ENCODE data around the gene GABARAP. TPM values are rescaled to one million over a fixed set of nuclear protein-coding genes. Genes with fewer than 3 reads are reported as not detected.

GABARAP gene
- total and polyA plus RNA-seq, 7 experiments from 2014 or later = 214 to 950 (median 296) TPM

GRCh38 chr17:7280519-7281073 is 38.3 kb upstream of the GABARAP start:
- intact Hi-C loops (cut with micrococcal nuclease) = loop anchor here (1.0 to 5.0 kb wide), 16 partner anchors 16 to 408 kb away; partner anchors contain the start of genes ACAP1 (in 1 of the 2), EIF5A (in 1 of the 2), ELP5 (in 1 of the 2) and KCTD11 (in 1 of the 2)
- peak overlapping the region in 6 of 9 donors; percentile 6 to 88 (median 45) for H3K27ac Mint-ChIP-seq

GRCh38 chr17:7279448-7279847 is 37.2 kb upstream of the GABARAP start:
- Histone ChIP-seq H3K27me3 (ENCODE audit: control insufficient read depth in 2 of 2, insufficient read depth in 2 of 2, low read length in 2 of 2) (no peaks in the 10 kb centered on the region), H3K4me3 (ENCODE audit: low read length) (no peak overlapping the region), H3K9me3 (ENCODE audit: control insufficient read depth in 2 of 3, low read length in 3 of 3) (no peaks in the 10 kb centered on the region), H3K4me1 (ENCODE audit: control insufficient read depth in 2 of 2, insufficient read depth in 2 of 2, low read length in 2 of 2) (peaks cover 11 to 23% of the 10 kb centered on the region in 2 donors), H3K36me3 (ENCODE audit: control insufficient read depth in 2 of 3, insufficient read depth in 3 of 3, low read length in 3 of 3) (no peaks in the 10 kb centered on the region), H3K27ac (ENCODE audit: low read depth, low read length) (no peak overlapping the region)
- intact Hi-C loops (cut with micrococcal nuclease) = no loop called here
- H3K9me3 Mint-ChIP-seq = peaks cover 0 to 1% (median 0%) of the 10 kb centered on the region in 11 donors
- H3K36me3 Mint-ChIP-seq = no peaks in the 10 kb centered on the region
- no peak overlapping the region for H3K27ac Mint-ChIP-seq
- POLR2A ChIA-PET = interaction anchor here (1.7 kb wide), 1 partner anchor 17 kb away, joined by 3 read pairs; no protein-coding TSS in a partner anchor
- H3K4me3 Mint-ChIP-seq = no peak overlapping the region
- CTCF ChIA-PET = interaction anchor here (0.6 to 4.6 kb wide), 6 partner anchors 17 to 66 kb away, joined by 3 to 33 read pairs (median 4); partner anchors contain the start of gene ACAP1
- ATAC-seq (no peak), DNase-seq (no peak)
- H3K4me1 Mint-ChIP-seq = peaks cover 14 to 31% (median 21%) of the 10 kb centered on the region in 7 donors
- H3K27me3 Mint-ChIP-seq = peaks cover 6 to 44% (median 17%) of the 10 kb centered on the region in 5 donors

More at GRCh38 chr17:7280519-7281073, 38.3 kb upstream of the GABARAP start:
- Histone ChIP-seq H3K9me3 (ENCODE audit: control insufficient read depth in 2 of 3, low read length in 3 of 3) (no peaks in the 10 kb centered on the region), H3K27ac (ENCODE audit: low read depth, low read length) (no peak overlapping the region), H3K36me3 (ENCODE audit: control insufficient read depth in 2 of 3, insufficient read depth in 3 of 3, low read length in 3 of 3) (no peaks in the 10 kb centered on the region), H3K27me3 (ENCODE audit: control insufficient read depth in 2 of 2, insufficient read depth in 2 of 2, low read length in 2 of 2) (no peaks in the 10 kb centered on the region), H3K4me1 (ENCODE audit: control insufficient read depth in 2 of 2, insufficient read depth in 2 of 2, low read length in 2 of 2) (peaks cover 11 to 23% of the 10 kb centered on the region in 2 donors), H3K4me3 (ENCODE audit: low read length) (peak overlapping the region; percentile 66)
- peak overlapping the region; percentile 77 to 87 (median 84) for H3K4me3 Mint-ChIP-seq
- H3K36me3 Mint-ChIP-seq = no peaks in the 10 kb centered on the region
- H3K4me1 Mint-ChIP-seq = peaks cover 14 to 31% (median 21%) of the 10 kb centered on the region in 7 donors
- DNase-seq (peak; percentile 76 to 88 (median 85)), ATAC-seq (peak; percentile 95)
- ChIA-PET CTCF (interaction anchor here (0.6 to 4.6 kb wide), 8 partner anchors 16 to 406 kb away, joined by 3 to 33 read pairs (median 5); partner anchors contain the start of gene ACAP1), POLR2A (interaction anchor here (0.6 to 1.9 kb wide), 8 partner anchors 10 to 61 kb away, joined by 3 to 13 read pairs (median 4); partner anchors contain the start of gene ACAP1)
- H3K9me3 Mint-ChIP-seq = peaks cover 0 to 1% (median 0%) of the 10 kb centered on the region in 11 donors
- H3K27me3 Mint-ChIP-seq = peaks cover 6 to 44% (median 17%) of the 10 kb centered on the region in 5 donors

GRCh38 chr17:7266784-7267183 is 24.5 kb upstream of the GABARAP start:
- Mint-ChIP-seq H3K4me3 (no peak overlapping the region), H3K9me3 (peaks cover 0 to 3% (median 0%) of the 10 kb centered on the region in 11 donors), H3K36me3 (peaks cover 0 to 3% (median 0%) of the 10 kb centered on the region in 5 donors), H3K4me1 (peaks cover 18 to 23% (median 21%) of the 10 kb centered on the region in 7 donors), H3K27me3 (peaks cover 0 to 43% (median 20%) of the 10 kb centered on the region in 5 donors), H3K27ac (peak overlapping the region in 2 of 9 donors; percentile 28 to 62)
- ChIA-PET POLR2A (interaction anchor here (0.9 kb wide), 1 partner anchor 69 kb away, joined by 3 read pairs; the partner anchor contains the start of gene ACAP1), CTCF (no interaction called here)
- DNase-seq (no peak), ATAC-seq (no peak)
- Histone ChIP-seq H3K27ac (ENCODE audit: low read depth, low read length) (no peak overlapping the region), H3K4me1 (ENCODE audit: control insufficient read depth in 2 of 2, insufficient read depth in 2 of 2, low read length in 2 of 2) (peaks cover 11 to 19% of the 10 kb centered on the region in 2 donors), H3K4me3 (ENCODE audit: low read length) (no peak overlapping the region), H3K27me3 (ENCODE audit: control insufficient read depth in 2 of 2, insufficient read depth in 2 of 2, low read length in 2 of 2) (no peaks in the 10 kb centered on the region), H3K36me3 (ENCODE audit: control insufficient read depth in 2 of 3, insufficient read depth in 3 of 3, low read length in 3 of 3) (no peaks in the 10 kb centered on the region), H3K9me3 (ENCODE audit: control insufficient read depth in 2 of 3, low read length in 3 of 3) (no peaks in the 10 kb centered on the region)
- intact Hi-C loops (cut with micrococcal nuclease) = no loop called here

- ChIA-PET CTCF (interaction anchor here (0.6 kb wide), 1 partner anchor 11 kb away, joined by 3 read pairs; no protein-coding TSS in a partner anchor), POLR2A (interaction anchor here (0.6 to 1.1 kb wide), 4 partner anchors 10 to 320 kb away, joined by 3 to 4 read pairs (median 4); partner anchors contain the start of genes ACAP1 and MPDU1)
- Mint-ChIP-seq H3K4me3 (peak overlapping the region; percentile 69 to 90 (median 84)), H3K27me3 (peaks cover 0 to 36% (median 15%) of the 10 kb centered on the region in 5 donors), H3K27ac (peak overlapping the region in 6 of 9 donors; percentile 7 to 84 (median 44)), H3K36me3 (peaks cover 0 to 3% (median 0%) of the 10 kb centered on the region in 5 donors), H3K9me3 (peaks cover 0 to 2% (median 0%) of the 10 kb centered on the region in 11 donors), H3K4me1 (peaks cover 18 to 32% (median 27%) of the 10 kb centered on the region in 7 donors)
- Histone ChIP-seq H3K27me3 (ENCODE audit: control insufficient read depth in 2 of 2, insufficient read depth in 2 of 2, low read length in 2 of 2) (no peaks in the 10 kb centered on the region), H3K4me1 (ENCODE audit: control insufficient read depth in 2 of 2, insufficient read depth in 2 of 2, low read length in 2 of 2) (peaks cover 13 to 19% of the 10 kb centered on the region in 2 donors), H3K36me3 (ENCODE audit: control insufficient read depth in 2 of 3, insufficient read depth in 3 of 3, low read length in 3 of 3) (peaks cover 0 to 7% (median 0%) of the 10 kb centered on the region in 3 experiments), H3K27ac (ENCODE audit: low read depth, low read length) (no peak overlapping the region), H3K4me3 (ENCODE audit: low read length) (no peak overlapping the region), H3K9me3 (ENCODE audit: control insufficient read depth in 2 of 3, low read length in 3 of 3) (no peaks in the 10 kb centered on the region)
- intact Hi-C loops (cut with micrococcal nuclease) = loop anchor here in 1 of 2 donors (1.0 kb wide), 1 partner anchor 25 kb away; no protein-coding TSS in a partner anchor
- DNase-seq (no peak), ATAC-seq (no peak)
Observed at GRCh38 chr17:7263801-7264078, 21.5 kb upstream of the GABARAP start.

- CTCF ChIA-PET = interaction anchor here (0.6 kb wide), 1 partner anchor 12 kb away, joined by 3 read pairs; no protein-coding TSS in a partner anchor
- Mint-ChIP-seq H3K4me1 (peaks cover 18 to 32% (median 28%) of the 10 kb centered on the region in 7 donors), H3K4me3 (peak overlapping the region; percentile 69 to 90 (median 84)), H3K27me3 (peaks cover 0 to 36% (median 15%) of the 10 kb centered on the region in 5 donors), H3K9me3 (peaks cover 0 to 2% (median 0%) of the 10 kb centered on the region in 11 donors), H3K36me3 (peaks cover 0 to 5% (median 0%) of the 10 kb centered on the region in 5 donors), H3K27ac (peak overlapping the region; percentile 0 to 84 (median 70))
- Histone ChIP-seq H3K27me3 (ENCODE audit: control insufficient read depth in 2 of 2, insufficient read depth in 2 of 2, low read length in 2 of 2) (no peaks in the 10 kb centered on the region), H3K36me3 (ENCODE audit: control insufficient read depth in 2 of 3, insufficient read depth in 3 of 3, low read length in 3 of 3) (peaks cover 0 to 11% (median 0%) of the 10 kb centered on the region in 3 experiments), H3K4me3 (ENCODE audit: low read length) (peak overlapping the region; percentile 39), H3K4me1 (ENCODE audit: control insufficient read depth in 2 of 2, insufficient read depth in 2 of 2, low read length in 2 of 2) (peaks cover 13 to 19% of the 10 kb centered on the region in 2 donors), H3K9me3 (ENCODE audit: control insufficient read depth in 2 of 3, low read length in 3 of 3) (no peaks in the 10 kb centered on the region), H3K27ac (ENCODE audit: low read depth, low read length) (no peak overlapping the region)
- intact Hi-C loops (cut with micrococcal nuclease) = loop anchor here in 1 of 2 donors (1.0 kb wide), 1 partner anchor 25 kb away; no protein-coding TSS in a partner anchor
- POLR2A ChIA-PET = interaction anchor here (0.6 to 1.2 kb wide), 5 partner anchors 11 to 320 kb away, joined by 3 to 4 read pairs (median 4); partner anchors contain the start of genes ACAP1 and MPDU1
- peak in 1 of 9 donors; percentile 26 for DNase-seq
- ATAC-seq = peak; percentile 29
Observed at GRCh38 chr17:7262935-7263800, 20.9 kb upstream of the GABARAP start.

Measured in naive thymus-derived CD4-positive, alpha-beta T cell (primary cell).